ENCODE data around the gene ZFP92.

The ZFP92 gene

GRCh38 chrX:153366878-153367538 is 44.3 kb upstream of the ZFP92 start:
- TF ChIP-seq, protein P1, sequence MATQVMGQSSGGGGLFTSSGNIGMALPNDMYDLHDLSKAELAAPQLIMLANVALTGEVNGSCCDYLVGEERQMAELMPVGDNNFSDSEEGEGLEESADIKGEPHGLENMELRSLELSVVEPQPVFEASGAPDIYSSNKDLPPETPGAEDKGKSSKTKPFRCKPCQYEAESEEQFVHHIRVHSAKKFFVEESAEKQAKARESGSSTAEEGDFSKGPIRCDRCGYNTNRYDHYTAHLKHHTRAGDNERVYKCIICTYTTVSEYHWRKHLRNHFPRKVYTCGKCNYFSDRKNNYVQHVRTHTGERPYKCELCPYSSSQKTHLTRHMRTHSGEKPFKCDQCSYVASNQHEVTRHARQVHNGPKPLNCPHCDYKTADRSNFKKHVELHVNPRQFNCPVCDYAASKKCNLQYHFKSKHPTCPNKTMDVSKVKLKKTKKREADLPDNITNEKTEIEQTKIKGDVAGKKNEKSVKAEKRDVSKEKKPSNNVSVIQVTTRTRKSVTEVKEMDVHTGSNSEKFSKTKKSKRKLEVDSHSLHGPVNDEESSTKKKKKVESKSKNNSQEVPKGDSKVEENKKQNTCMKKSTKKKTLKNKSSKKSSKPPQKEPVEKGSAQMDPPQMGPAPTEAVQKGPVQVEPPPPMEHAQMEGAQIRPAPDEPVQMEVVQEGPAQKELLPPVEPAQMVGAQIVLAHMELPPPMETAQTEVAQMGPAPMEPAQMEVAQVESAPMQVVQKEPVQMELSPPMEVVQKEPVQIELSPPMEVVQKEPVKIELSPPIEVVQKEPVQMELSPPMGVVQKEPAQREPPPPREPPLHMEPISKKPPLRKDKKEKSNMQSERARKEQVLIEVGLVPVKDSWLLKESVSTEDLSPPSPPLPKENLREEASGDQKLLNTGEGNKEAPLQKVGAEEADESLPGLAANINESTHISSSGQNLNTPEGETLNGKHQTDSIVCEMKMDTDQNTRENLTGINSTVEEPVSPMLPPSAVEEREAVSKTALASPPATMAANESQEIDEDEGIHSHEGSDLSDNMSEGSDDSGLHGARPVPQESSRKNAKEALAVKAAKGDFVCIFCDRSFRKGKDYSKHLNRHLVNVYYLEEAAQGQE (IDR thresholded peaks at IDR 0.05; ENCODE audit: insufficient read depth in 1 of 2, low read depth in 2 of 2, low read length in 2 of 2), result no peak
- no peak for TF ChIP-seq FOXP2 (optimal IDR thresholded peaks at IDR 0.05; ENCODE audit: borderline replicate concordance, extremely low read depth, extremely low read length, insufficient read depth)
- TF ChIP-seq POLR2AphosphoS5 (IDR thresholded peaks at IDR 0.05; ENCODE audit: low read depth, low read length), result no peak
- TF ChIP-seq TAF1 (IDR thresholded peaks at IDR 0.05; ENCODE audit: borderline replicate concordance, insufficient read depth, low read length), result no peak
- no peak for TF ChIP-seq SIN3A (IDR thresholded peaks at IDR 0.05; ENCODE audit: borderline replicate concordance, insufficient read depth, low read length)

- TF ChIP-seq TAF1 (IDR thresholded peaks at IDR 0.05; ENCODE audit: borderline replicate concordance, insufficient read depth, low read length), result no peak
- no peak for TF ChIP-seq FOXP2 (optimal IDR thresholded peaks at IDR 0.05; ENCODE audit: borderline replicate concordance, extremely low read depth, extremely low read length, insufficient read depth)
- no peak for TF ChIP-seq SIN3A (IDR thresholded peaks at IDR 0.05; ENCODE audit: borderline replicate concordance, insufficient read depth, low read length)
- no peak for TF ChIP-seq POLR2AphosphoS5 (IDR thresholded peaks at IDR 0.05; ENCODE audit: low read depth, low read length)
- TF ChIP-seq, protein P1 (IDR thresholded peaks at IDR 0.05; ENCODE audit: insufficient read depth in 1 of 2, low read depth in 2 of 2, low read length in 2 of 2), result no peak
These were observed 40.8 kb upstream of the ZFP92 start for GRCh38 chrX:153370293-153371055.

DNA sequence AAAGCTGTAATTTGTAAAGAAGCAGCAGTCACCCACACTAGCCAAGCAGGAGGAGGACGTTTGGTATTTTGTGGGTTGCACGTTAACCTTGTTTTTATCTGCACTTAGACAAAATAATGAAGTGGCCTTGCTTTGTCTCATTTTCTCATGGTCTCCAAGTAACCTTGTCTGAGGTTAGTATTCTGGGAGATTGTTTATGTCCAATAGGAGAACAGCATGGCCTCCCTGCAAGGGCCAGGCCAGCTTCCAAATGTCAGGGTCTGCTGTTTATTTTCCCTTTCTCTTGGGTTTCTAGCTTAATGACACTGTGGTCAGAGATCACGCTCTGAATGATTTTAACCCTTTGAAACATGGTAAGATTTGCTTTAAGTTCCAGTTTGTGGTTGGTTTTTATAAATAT is 40.0 kb upstream of the ZFP92 start:
- TF ChIP-seq TAF1 (IDR thresholded peaks at IDR 0.05; ENCODE audit: borderline replicate concordance, insufficient read depth, low read length), result no peak
- no peak for TF ChIP-seq POLR2AphosphoS5 (IDR thresholded peaks at IDR 0.05; ENCODE audit: low read depth, low read length)
- no peak for TF ChIP-seq SIN3A (IDR thresholded peaks at IDR 0.05; ENCODE audit: borderline replicate concordance, insufficient read depth, low read length)
- no peak for TF ChIP-seq FOXP2 (optimal IDR thresholded peaks at IDR 0.05; ENCODE audit: borderline replicate concordance, extremely low read depth, extremely low read length, insufficient read depth)
- TF ChIP-seq, protein P1 (IDR thresholded peaks at IDR 0.05; ENCODE audit: insufficient read depth in 1 of 2, low read depth in 2 of 2, low read length in 2 of 2), result no peak

DNA sequence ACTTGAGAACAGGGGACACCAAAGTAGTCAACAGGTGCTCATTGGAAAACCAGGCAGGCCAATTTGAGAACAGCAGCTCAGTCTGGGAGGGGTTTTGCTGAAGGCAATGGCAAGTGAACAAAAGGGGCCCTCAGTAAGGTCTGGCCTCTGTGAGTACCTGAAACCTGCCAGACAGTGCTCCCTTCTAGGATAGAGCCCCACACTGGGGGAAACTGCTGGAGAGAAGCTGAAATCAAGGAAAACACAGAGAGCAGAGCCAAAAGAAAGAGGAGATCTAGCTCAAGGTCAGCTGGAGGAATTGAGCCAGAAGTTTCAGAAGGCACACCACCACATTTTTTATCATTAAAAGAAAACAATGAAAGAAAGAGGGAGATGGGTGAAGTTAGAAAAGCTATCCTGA is 38.3 kb upstream of the ZFP92 start:
- TF ChIP-seq SIN3A (IDR thresholded peaks at IDR 0.05; ENCODE audit: borderline replicate concordance, insufficient read depth, low read length) (no peak), POLR2AphosphoS5 (IDR thresholded peaks at IDR 0.05; ENCODE audit: low read depth, low read length) (no peak), FOXP2 (optimal IDR thresholded peaks at IDR 0.05; ENCODE audit: borderline replicate concordance, extremely low read depth, extremely low read length, insufficient read depth) (no peak), TAF1 (IDR thresholded peaks at IDR 0.05; ENCODE audit: borderline replicate concordance, insufficient read depth, low read length) (no peak)
- TF ChIP-seq, protein P1 (IDR thresholded peaks at IDR 0.05; ENCODE audit: insufficient read depth in 1 of 2, low read depth in 2 of 2, low read length in 2 of 2), result no peak

All from PFSK-1 (cell line).